Measurements from ENCODE around the gene CEP170B.

GRCh38 chr14:104858811-104859426, 6.1 kb upstream of the CEP170B start:
- TF ChIP-seq CTCF (IDR thresholded peaks at IDR 0.05) (no peak), POLR2AphosphoS5 (IDR thresholded peaks at IDR 0.05) (no peak), POLR2A (IDR thresholded peaks at IDR 0.05) (no peak)
